Measurements from ENCODE around the gene MEIS3.
A peak's percentile ranks its signal among the peaks of the same experiment; 100 is the strongest.

Gene MEIS3

GRCh38 chr19:47419030-47419783, at the start of gene MEIS3:
Gene MEIS3 (minus strand): TSS chr19:47419527. CDS start chr19:47419081, 446 bp downstream.
- no peak for DNase-seq (ENCODE audit: low read depth in 2 of 2)

- no peak for DNase-seq (ENCODE audit: low read depth in 2 of 2)
Observed at GRCh38 chr19:47467914-47468313, 48.6 kb upstream of the MEIS3 start.

- no peak for DNase-seq (ENCODE audit: low read depth in 2 of 2)
Observed at GRCh38 chr19:47465957-47466356, 46.6 kb upstream of the MEIS3 start.

- no peak for DNase-seq (ENCODE audit: low read depth in 2 of 2)
Observed at GRCh38 chr19:47464675-47465419, 45.5 kb upstream of the MEIS3 start.

- no peak for DNase-seq (ENCODE audit: low read depth in 2 of 2)
Observed at GRCh38 chr19:47461876-47462275, 42.5 kb upstream of the MEIS3 start.

GRCh38 chr19:47459477-47459876, 40.1 kb upstream of the MEIS3 start:
- DNase-seq (ENCODE audit: low read depth in 2 of 2): no peak

- no peak for DNase-seq (ENCODE audit: low read depth in 2 of 2)
Observed at GRCh38 chr19:47458672-47459071, 39.3 kb upstream of the MEIS3 start.

GRCh38 chr19:47456721-47457474, 37.6 kb upstream of the MEIS3 start:
- no peak for DNase-seq (ENCODE audit: low read depth in 2 of 2)

- no peak for DNase-seq (ENCODE audit: low read depth in 2 of 2)
Observed at GRCh38 chr19:47450478-47450877, 31.2 kb upstream of the MEIS3 start.

GRCh38 chr19:47448360-47448727, 29.0 kb upstream of the MEIS3 start:
- DNase-seq (ENCODE audit: low read depth in 2 of 2): no peak

GRCh38 chr19:47447470-47448359, 28.4 kb upstream of the MEIS3 start:
- peak in 1 of 2 donors; percentile 20 for DNase-seq (ENCODE audit: low read depth in 2 of 2)

- no peak for DNase-seq (ENCODE audit: low read depth in 2 of 2)
Observed at GRCh38 chr19:47446534-47447469, 27.5 kb upstream of the MEIS3 start.

- peak; percentile 37 to 70 for DNase-seq (ENCODE audit: low read depth in 2 of 2)
Observed at GRCh38 chr19:47445937-47446402, 26.6 kb upstream of the MEIS3 start.

- DNase-seq (ENCODE audit: low read depth in 2 of 2): no peak
Observed at GRCh38 chr19:47445527-47445926, 26.2 kb upstream of the MEIS3 start.

- DNase-seq (ENCODE audit: low read depth in 2 of 2): no peak
Observed at GRCh38 chr19:47444388-47444821, 25.1 kb upstream of the MEIS3 start.

GRCh38 chr19:47443331-47443730, 24.0 kb upstream of the MEIS3 start:
- no peak for DNase-seq (ENCODE audit: low read depth in 2 of 2)

- no peak for DNase-seq (ENCODE audit: low read depth in 2 of 2)
Observed at GRCh38 chr19:47438793-47439220, 19.5 kb upstream of the MEIS3 start.

- no peak for DNase-seq (ENCODE audit: low read depth in 2 of 2)
Observed at GRCh38 chr19:47437500-47437899, 18.2 kb upstream of the MEIS3 start.

- peak; percentile 65 to 82 for DNase-seq (ENCODE audit: low read depth in 2 of 2)
Observed at GRCh38 chr19:47436712-47437401, 17.5 kb upstream of the MEIS3 start.

Data from stimulated activated CD8-positive, alpha-beta memory T cell treated with anti-CD3 and anti-CD28 coated beads, Interleukin-7, amount 100 ng/mL, for 1 hour (primary cell).